ENCODE data around the gene DSTN.

The DSTN gene

DNA sequence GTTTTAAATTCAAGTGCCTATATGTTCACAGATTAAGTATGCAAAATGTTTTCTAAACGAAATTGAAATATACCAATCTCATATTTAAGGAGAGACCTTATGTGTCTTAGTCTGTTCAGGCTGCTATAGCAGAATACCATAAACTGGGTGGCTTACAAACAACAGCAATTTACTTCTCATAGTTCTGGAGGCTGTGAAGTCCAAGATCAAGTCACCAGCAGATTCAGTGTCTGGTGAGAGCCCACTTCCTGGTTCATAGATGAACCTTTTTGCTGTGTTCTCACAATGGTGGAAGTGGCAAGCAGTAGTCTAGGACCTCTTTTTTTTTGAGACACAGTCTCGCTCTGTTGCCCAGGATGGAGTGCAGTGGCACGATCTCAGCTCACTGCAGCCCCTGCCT, 3.5 kb upstream of the DSTN start:
- Histone ChIP-seq H3K27me3 (ENCODE audit: low read depth, low read length) (no peaks in the 10 kb centered on the region), H3K36me3 (ENCODE audit: control insufficient read depth in 1 of 2, insufficient read depth in 2 of 2, low read length in 2 of 2) (peaks cover 0 to 14% of the 10 kb centered on the region in 2 donors), H3K4me3 (ENCODE audit: low read depth in 1 of 2, low read length in 2 of 2) (no peak overlapping the region), H3K9me3 (ENCODE audit: control insufficient read depth in 1 of 2, low read length in 2 of 2) (no peaks in the 10 kb centered on the region), H3K27ac (ENCODE audit: low read length) (no peak overlapping the region), H3K4me1 (ENCODE audit: control insufficient read depth in 1 of 2, insufficient read depth in 2 of 2, low read length in 2 of 2) (peaks cover 0 to 8% of the 10 kb centered on the region in 2 donors)

DNA sequence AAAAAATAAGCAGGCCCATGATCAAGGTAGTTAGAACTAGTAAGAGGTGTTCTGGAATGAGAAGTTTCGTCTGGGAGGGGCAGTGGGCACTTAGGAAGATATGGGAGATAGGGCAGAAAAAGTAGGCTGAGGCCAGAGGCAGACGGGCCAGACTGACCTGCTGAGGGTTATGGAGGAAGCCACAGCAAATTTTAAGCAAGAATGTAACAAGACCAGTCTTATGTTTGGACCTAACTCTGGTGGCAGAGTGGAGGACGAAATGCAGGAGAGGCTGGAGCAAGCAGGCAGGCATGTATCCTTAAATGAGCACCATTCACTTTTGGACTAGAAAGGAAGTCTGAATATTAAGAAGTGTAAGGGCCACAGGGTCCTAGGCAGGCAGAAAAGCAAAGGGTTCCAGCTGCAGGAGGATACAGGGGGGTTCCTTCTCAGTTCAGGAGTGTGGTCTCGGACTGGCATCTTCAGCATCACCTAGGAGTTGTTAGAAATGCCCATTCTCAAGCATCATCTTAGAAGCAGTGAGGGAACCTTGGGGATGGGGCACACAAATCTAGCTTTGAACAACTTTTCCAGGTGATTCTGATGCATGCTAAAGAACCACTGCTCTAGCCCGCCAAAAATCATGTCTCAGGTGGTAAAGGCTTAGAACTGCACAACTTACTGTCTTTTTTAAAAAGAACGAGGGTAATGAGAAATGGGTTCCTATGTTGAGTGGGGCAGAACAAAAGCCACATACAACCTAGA, 1.7 kb upstream of the DSTN start:
- Histone ChIP-seq H3K4me1 (ENCODE audit: control insufficient read depth in 1 of 2, insufficient read depth in 2 of 2, low read length in 2 of 2) (peaks cover 0 to 11% of the 10 kb centered on the region in 2 donors), H3K9me3 (ENCODE audit: control insufficient read depth in 1 of 2, low read length in 2 of 2) (no peaks in the 10 kb centered on the region), H3K27ac (ENCODE audit: low read length) (peak overlapping the region; percentile 90), H3K36me3 (ENCODE audit: control insufficient read depth in 1 of 2, insufficient read depth in 2 of 2, low read length in 2 of 2) (peaks cover 0 to 11% of the 10 kb centered on the region in 2 donors), H3K27me3 (ENCODE audit: low read depth, low read length) (no peaks in the 10 kb centered on the region), H3K4me3 (ENCODE audit: low read depth in 1 of 2, low read length in 2 of 2) (peak overlapping the region; percentile 49 to 82)

DNA sequence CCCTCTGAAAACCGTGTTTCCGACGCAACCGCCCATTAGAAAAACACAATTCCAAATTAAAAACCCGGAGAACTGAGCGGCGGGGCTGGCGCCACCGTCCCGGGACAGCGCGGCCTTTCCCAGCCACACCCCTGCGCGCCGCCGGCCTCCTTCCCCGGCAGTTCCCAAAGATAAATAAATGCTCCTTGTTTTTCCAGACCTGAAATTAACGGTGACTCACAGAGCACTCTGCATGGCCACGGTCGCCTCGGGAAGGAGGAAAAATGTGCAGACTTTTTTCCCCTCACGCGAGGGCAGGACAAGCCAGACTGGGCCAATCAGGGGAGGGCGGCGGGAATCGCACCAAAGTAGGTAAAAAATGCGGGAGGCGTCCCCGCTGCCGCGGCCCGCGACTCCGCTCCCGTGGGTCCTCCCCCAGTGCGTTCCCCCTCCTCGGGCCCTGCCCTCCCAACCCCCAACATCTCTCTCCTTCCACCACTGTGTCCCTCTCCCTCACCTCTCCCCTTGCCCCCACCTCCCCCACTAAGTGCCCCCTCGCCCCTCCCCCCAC, 828 bp upstream of the DSTN start:
- Histone ChIP-seq H3K27ac (ENCODE audit: low read length) (peak overlapping the region; percentile 90), H3K4me1 (ENCODE audit: control insufficient read depth in 1 of 2, insufficient read depth in 2 of 2, low read length in 2 of 2) (peaks cover 0 to 18% of the 10 kb centered on the region in 2 donors), H3K27me3 (ENCODE audit: low read depth, low read length) (no peaks in the 10 kb centered on the region), H3K4me3 (ENCODE audit: low read depth in 1 of 2, low read length in 2 of 2) (peak overlapping the region; percentile 49 to 82), H3K9me3 (ENCODE audit: control insufficient read depth in 1 of 2, low read length in 2 of 2) (no peaks in the 10 kb centered on the region), H3K36me3 (ENCODE audit: control insufficient read depth in 1 of 2, insufficient read depth in 2 of 2, low read length in 2 of 2) (peaks cover 0 to 11% of the 10 kb centered on the region in 2 donors)

DNA sequence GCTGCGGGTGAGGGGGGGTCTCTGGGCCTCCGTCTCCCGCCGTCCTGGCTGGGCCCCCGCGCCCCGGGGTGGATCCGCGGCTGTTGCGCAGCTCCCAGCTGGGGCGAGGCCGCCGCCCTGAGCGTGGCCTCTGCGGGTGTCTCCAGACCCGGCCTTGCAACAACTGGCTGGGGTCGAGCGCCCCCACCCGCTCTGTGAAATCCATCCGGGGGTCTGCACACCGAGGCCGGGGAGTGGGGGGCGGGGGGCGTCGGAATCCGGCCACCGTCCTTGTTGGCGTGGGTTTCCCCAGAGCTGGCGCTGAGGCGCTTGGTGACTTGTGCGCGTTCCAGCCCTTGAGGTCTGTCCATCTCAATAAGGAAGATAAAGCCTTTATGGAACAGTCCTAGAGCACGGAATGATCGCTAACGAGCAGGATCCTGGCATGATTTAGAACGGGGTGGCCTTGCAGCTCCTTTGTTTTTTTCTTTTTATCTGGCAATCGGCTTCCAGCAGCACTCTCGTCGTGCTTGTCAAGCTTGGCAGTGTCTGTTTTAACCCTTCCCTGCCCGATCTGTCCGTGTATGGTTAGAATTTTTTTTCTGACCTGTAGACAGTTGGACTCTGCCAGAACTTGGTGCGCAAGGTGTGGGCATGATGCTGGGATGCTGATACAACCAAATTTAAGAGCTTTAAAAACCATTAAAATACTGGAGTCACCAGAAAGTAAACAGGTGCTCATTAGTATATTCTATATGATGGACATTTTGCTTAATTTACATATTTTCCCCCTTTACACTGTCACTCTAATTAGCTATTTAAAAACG, 675 bp downstream of the DSTN start:
- Histone ChIP-seq H3K27me3 (ENCODE audit: low read depth, low read length) (no peaks in the 10 kb centered on the region), H3K36me3 (ENCODE audit: control insufficient read depth in 1 of 2, insufficient read depth in 2 of 2, low read length in 2 of 2) (peaks cover 0 to 11% of the 10 kb centered on the region in 2 donors), H3K27ac (ENCODE audit: low read length) (peak overlapping the region; percentile 96), H3K4me1 (ENCODE audit: control insufficient read depth in 1 of 2, insufficient read depth in 2 of 2, low read length in 2 of 2) (peaks cover 0 to 28% of the 10 kb centered on the region in 2 donors), H3K4me3 (ENCODE audit: low read depth in 1 of 2, low read length in 2 of 2) (peak overlapping the region; percentile 82 to 90), H3K9me3 (ENCODE audit: control insufficient read depth in 1 of 2, low read length in 2 of 2) (no peaks in the 10 kb centered on the region)

DNA sequence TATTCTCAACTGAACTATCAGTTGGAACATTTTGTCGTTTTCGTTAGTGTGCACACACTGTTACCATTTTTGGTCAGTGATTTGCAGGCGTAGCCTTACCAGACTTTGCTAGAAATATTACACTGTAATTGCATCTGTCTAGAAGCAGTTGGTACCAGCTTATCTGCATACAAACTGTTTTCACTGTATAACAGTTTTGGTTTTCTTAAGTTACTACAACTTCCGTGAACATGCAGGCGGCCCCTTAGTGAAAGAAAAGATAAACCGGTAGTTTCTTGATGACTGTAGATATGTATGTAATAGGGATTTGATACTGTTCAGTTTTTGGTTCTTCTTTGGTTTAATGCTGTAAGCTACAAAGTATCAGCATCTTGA, 1.3 kb downstream of the DSTN start:
- Histone ChIP-seq H3K9me3 (ENCODE audit: control insufficient read depth in 1 of 2, low read length in 2 of 2) (no peaks in the 10 kb centered on the region), H3K4me3 (ENCODE audit: low read depth in 1 of 2, low read length in 2 of 2) (peak overlapping the region; percentile 82 to 90), H3K27me3 (ENCODE audit: low read depth, low read length) (no peaks in the 10 kb centered on the region), H3K36me3 (ENCODE audit: control insufficient read depth in 1 of 2, insufficient read depth in 2 of 2, low read length in 2 of 2) (peaks cover 0 to 11% of the 10 kb centered on the region in 2 donors), H3K27ac (ENCODE audit: low read length) (peak overlapping the region; percentile 96), H3K4me1 (ENCODE audit: control insufficient read depth in 1 of 2, insufficient read depth in 2 of 2, low read length in 2 of 2) (peaks cover 0 to 28% of the 10 kb centered on the region in 2 donors)

DNA sequence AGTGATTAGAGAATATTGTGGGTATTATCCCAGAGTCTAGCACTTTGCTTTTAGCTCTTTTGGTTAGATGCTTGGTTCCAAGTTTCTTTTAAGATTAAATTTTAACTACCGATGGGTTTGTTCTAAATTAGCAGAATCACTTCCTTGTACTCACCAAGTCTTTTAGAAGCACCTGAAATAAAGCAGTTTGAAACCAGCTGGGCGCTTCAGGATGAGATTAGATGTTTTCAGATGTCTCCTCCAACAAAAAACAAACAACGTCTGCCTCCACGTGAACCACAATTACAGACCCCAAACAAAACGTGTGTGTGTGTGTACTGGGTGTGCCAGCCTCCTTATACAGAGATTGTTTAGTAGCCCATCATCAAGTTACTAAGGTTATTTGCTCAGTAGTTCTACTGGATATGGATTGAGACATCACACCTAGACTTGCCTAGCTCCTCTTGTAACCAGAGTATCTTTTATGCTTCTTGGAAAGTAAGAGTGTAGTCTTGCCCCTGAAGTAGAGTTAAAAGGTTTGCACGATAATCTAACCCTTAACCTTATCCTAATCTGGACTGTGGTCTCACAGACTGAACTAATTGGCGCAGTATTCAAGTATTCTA, 2.3 kb downstream of the DSTN start:
- Histone ChIP-seq H3K36me3 (ENCODE audit: control insufficient read depth in 1 of 2, insufficient read depth in 2 of 2, low read length in 2 of 2) (peaks cover 0 to 11% of the 10 kb centered on the region in 2 donors), H3K4me3 (ENCODE audit: low read depth in 1 of 2, low read length in 2 of 2) (peak overlapping the region; percentile 82 to 90), H3K27me3 (ENCODE audit: low read depth, low read length) (no peaks in the 10 kb centered on the region), H3K9me3 (ENCODE audit: control insufficient read depth in 1 of 2, low read length in 2 of 2) (no peaks in the 10 kb centered on the region), H3K4me1 (ENCODE audit: control insufficient read depth in 1 of 2, insufficient read depth in 2 of 2, low read length in 2 of 2) (peaks cover 0 to 36% of the 10 kb centered on the region in 2 donors), H3K27ac (ENCODE audit: low read length) (peak overlapping the region; percentile 96)

DNA sequence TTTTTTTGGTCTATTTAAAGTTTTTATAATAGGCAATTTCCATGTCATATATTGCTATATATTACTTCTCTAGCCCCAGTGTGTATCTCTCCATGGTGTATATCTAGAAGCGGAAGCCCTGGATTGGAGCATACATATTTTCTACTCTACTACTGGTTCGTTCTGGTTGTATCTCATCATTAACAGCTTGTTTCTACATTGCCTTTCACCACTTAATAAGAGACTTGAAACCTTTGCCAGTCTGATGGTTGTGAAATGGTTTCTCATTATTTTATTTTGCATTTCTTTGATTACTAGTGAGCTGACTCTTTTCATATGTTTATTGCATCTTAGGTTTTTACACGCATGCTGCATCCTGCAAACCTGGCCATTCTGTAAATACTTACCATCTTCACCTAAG, 3.6 kb downstream of the DSTN start:
- H3K4me3 ChIP-seq (ENCODE audit: low read depth in 1 of 2, low read length in 2 of 2): peak overlapping the region; percentile 82 to 90
- H3K4me1 ChIP-seq (ENCODE audit: control insufficient read depth in 1 of 2, insufficient read depth in 2 of 2, low read length in 2 of 2): peaks cover 0 to 35% of the 10 kb centered on the region in 2 donors
- H3K27me3 ChIP-seq (ENCODE audit: low read depth, low read length): no peaks in the 10 kb centered on the region
- peaks cover 0 to 11% of the 10 kb centered on the region in 2 donors for H3K36me3 ChIP-seq (ENCODE audit: control insufficient read depth in 1 of 2, insufficient read depth in 2 of 2, low read length in 2 of 2)
- no peaks in the 10 kb centered on the region for H3K9me3 ChIP-seq (ENCODE audit: control insufficient read depth in 1 of 2, low read length in 2 of 2)
- peak overlapping the region; percentile 27 for H3K27ac ChIP-seq (ENCODE audit: low read length)

DNA sequence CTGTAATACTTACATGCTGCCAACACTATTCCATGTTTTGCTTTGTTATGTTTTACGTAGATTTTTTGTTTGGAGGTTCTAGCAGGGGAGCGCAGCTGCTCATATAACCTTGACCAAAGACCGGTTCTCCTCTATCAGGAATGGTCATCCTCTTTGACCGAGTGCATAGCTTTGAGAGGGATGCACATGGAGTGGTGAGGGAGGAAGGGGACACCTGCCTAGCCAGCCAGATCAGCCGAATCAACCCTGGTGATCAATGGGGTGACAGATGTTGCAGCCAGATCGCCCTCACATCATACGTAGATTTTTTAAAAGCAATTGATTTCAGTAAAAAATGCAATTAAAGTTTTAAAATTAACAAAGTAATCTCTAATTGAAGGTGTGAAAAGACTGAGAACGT, 6.3 kb downstream of the DSTN start:
- H3K4me1 ChIP-seq (ENCODE audit: control insufficient read depth in 1 of 2, insufficient read depth in 2 of 2, low read length in 2 of 2): peaks cover 5 to 54% of the 10 kb centered on the region in 2 donors
- peak overlapping the region in 1 of 2 donors; percentile 32 for H3K4me3 ChIP-seq (ENCODE audit: low read depth in 1 of 2, low read length in 2 of 2)
- no peaks in the 10 kb centered on the region for H3K27me3 ChIP-seq (ENCODE audit: low read depth, low read length)
- no peaks in the 10 kb centered on the region for H3K9me3 ChIP-seq (ENCODE audit: control insufficient read depth in 1 of 2, low read length in 2 of 2)
- no peaks in the 10 kb centered on the region for H3K36me3 ChIP-seq (ENCODE audit: control insufficient read depth in 1 of 2, insufficient read depth in 2 of 2, low read length in 2 of 2)
- no peak overlapping the region for H3K27ac ChIP-seq (ENCODE audit: low read length)

DNA sequence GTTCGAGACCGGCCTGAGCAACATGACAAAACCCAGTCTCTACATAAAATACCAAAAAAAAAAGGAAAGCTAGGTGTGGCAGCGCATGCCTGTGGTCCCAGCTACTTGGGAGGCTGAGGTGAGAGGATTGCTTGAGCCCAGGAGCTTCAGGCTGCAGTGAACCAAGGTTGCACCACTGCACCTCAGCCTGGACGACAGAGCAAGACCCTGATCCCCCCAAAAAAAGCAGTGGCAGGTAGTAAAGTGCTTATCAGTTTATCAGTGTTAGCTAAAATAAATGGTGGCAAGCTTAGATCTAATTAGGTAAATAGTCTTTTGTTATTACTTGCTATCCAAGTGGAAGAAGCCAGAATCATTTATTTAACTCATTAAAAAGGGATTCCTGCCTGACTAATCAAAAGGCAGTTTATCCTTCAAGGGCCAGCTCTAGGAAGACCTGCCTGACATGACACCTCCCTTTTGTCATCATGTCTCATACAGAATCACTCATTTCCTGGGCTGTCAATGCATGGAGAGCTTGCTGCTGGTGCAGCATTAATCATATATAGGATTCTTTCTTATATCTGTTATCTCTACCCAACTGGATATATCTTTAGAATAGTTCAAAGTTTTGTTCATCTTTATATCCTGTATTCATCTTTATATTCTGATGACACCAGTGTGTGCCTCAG, 9.6 kb downstream of the DSTN start:
- Histone ChIP-seq H3K27ac (ENCODE audit: low read length) (no peak overlapping the region), H3K4me1 (ENCODE audit: control insufficient read depth in 1 of 2, insufficient read depth in 2 of 2, low read length in 2 of 2) (peaks cover 5 to 61% of the 10 kb centered on the region in 2 donors), H3K9me3 (ENCODE audit: control insufficient read depth in 1 of 2, low read length in 2 of 2) (no peaks in the 10 kb centered on the region), H3K4me3 (ENCODE audit: low read depth in 1 of 2, low read length in 2 of 2) (no peak overlapping the region), H3K27me3 (ENCODE audit: low read depth, low read length) (no peaks in the 10 kb centered on the region), H3K36me3 (ENCODE audit: control insufficient read depth in 1 of 2, insufficient read depth in 2 of 2, low read length in 2 of 2) (peaks cover 0 to 4% of the 10 kb centered on the region in 2 donors)

DNA sequence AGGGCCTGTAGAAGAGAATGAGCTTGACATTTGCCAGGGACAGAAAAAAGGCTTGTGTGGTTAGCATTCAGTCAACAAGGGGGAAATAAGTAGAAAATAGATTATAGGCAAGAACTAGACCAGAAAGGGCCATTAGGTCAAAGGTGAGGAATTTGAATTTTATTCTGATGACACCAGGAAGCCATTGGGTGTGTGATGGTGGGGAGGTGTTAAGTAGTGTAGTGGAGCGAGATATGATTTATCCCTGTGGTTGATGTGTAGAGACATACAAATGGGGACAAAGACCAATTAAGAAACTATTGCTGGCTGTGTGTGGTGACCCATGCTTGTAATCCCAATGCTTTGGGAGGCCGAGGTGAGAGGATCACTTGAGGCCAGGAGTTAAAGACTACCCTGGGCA, 11.0 kb downstream of the DSTN start:
- Histone ChIP-seq H3K9me3 (ENCODE audit: control insufficient read depth in 1 of 2, low read length in 2 of 2) (no peaks in the 10 kb centered on the region), H3K36me3 (ENCODE audit: control insufficient read depth in 1 of 2, insufficient read depth in 2 of 2, low read length in 2 of 2) (peaks cover 0 to 4% of the 10 kb centered on the region in 2 donors), H3K4me3 (ENCODE audit: low read depth in 1 of 2, low read length in 2 of 2) (no peak overlapping the region), H3K27me3 (ENCODE audit: low read depth, low read length) (no peaks in the 10 kb centered on the region), H3K27ac (ENCODE audit: low read length) (no peak overlapping the region), H3K4me1 (ENCODE audit: control insufficient read depth in 1 of 2, insufficient read depth in 2 of 2, low read length in 2 of 2) (peaks cover 5 to 61% of the 10 kb centered on the region in 2 donors)
